PC-3 (cell line): ENCODE measurements around the gene OVAAL. TPM values are rescaled to one million over a fixed set of nuclear protein-coding genes. Genes with fewer than 3 reads are reported as not detected.

ENCODE experiments used
- ATAC-seq: fragments of 200-7000 bp; cut with Tn5 transposase; 2 replicates; pipeline ENCODE4 v1.9.1; 2020; ENCODE audit warnings: mild to moderate bottlenecking, moderate library complexity
- BruUV-seq: library from RNA; stranded (reverse); fragments of 400-500 nt; replicated peaks from 2 replicates; lab custom pipeline; 2021; lab: Mats Ljungman, UMichigan
- CTCF ChIA-PET: fragments of 300-600 bp; sonication (Branson Sonifier 250); formaldehyde crosslinking; loops from one replicate; lab custom pipeline; 2022; ENCODE audit warnings: antibody characterized with exemption; lab: Charles Lee
- POLR2A ChIA-PET: fragments of 300-600 bp; sonication (Branson Sonifier 250); formaldehyde crosslinking; loops from one replicate; lab custom pipeline; 2022; ENCODE audit warnings: antibody characterized with exemption; ENCODE audit not compliant: unreplicated experiment; lab: Charles Lee
- DNase-seq: peaks from one replicate; pipeline ENCODE4 v3.0.0-alpha.2; 2015
- H2AFZ ChIP-seq: fragments of 300-600 bp; sonication (generic); 2 replicates; pipeline ENCODE4 v1.6.0; 2016; ENCODE audit warnings: antibody characterized with exemption, low read length
- H3F3A ChIP-seq: fragments of 300-600 bp; sonication (generic); one replicate; pipeline ENCODE4 v1.6.0; 2017; ENCODE audit warnings: antibody characterized with exemption, low read length, control low read depth, mild to moderate bottlenecking; ENCODE audit not compliant: unreplicated experiment
- H3K27ac ChIP-seq: fragments of 300-600 bp; sonication (generic); 2 replicates; pipeline ENCODE4 v1.5.1; 2016; ENCODE audit warnings: mild to moderate bottlenecking, low read length
- H3K27me3 ChIP-seq: fragments of 300-600 bp; sonication (generic); 2 replicates; pipeline ENCODE4 v1.6.1; 2016; ENCODE audit warnings: low read length, mixed read lengths
- H3K36me3 ChIP-seq: fragments of 300-600 bp; sonication (generic); 2 replicates; pipeline ENCODE4 v1.6.1; 2016; ENCODE audit warnings: low read depth, mixed run types, low read length, mixed read lengths
- H3K4me1 ChIP-seq: fragments of 300-600 bp; sonication (generic); 2 replicates; pipeline ENCODE4 v1.5.1; 2016; ENCODE audit warnings: low read length; ENCODE audit not compliant: insufficient read depth
- H3K4me2 ChIP-seq: fragments of 300-600 bp; sonication (generic); 2 replicates; pipeline ENCODE4 v1.6.0; 2016; ENCODE audit warnings: low read length
- H3K4me3 ChIP-seq: fragments of 300-600 bp; sonication (generic); 2 replicates; pipeline ENCODE4 v1.5.1; 2016; ENCODE audit warnings: mild to moderate bottlenecking, low read length, mixed read lengths
- H3K79me2 ChIP-seq: fragments of 300-600 bp; sonication (generic); 2 replicates; pipeline ENCODE4 v1.6.1; 2017; ENCODE audit warnings: low read length, mixed read lengths
- H3K9ac ChIP-seq: fragments of 300-600 bp; sonication (generic); 2 replicates; pipeline ENCODE4 v1.6.0; 2016; ENCODE audit warnings: mild to moderate bottlenecking, low read length
- H3K9me2 ChIP-seq: fragments of 300-600 bp; sonication (generic); replicated peaks from 2 replicates; pipeline ENCODE4 v1.6.1; 2016; ENCODE audit warnings: mixed run types, low read length, mixed read lengths
- H3K9me3 ChIP-seq: fragments of 300-600 bp; sonication (generic); 2 replicates; pipeline ENCODE4 v1.6.1; 2016; ENCODE audit warnings: low read length, mixed read lengths
- H4K20me1 ChIP-seq: fragments of 300-600 bp; sonication (generic); 2 replicates; pipeline ENCODE4 v1.6.1; 2016; ENCODE audit warnings: low read length, mixed read lengths
- EZH2 ChIP-seq: fragments of 300-600 bp; sonication (generic); IDR thresholded peaks from one replicate; pipeline ENCODE4 v1.6.1; 2017; ENCODE audit warnings: antibody characterized with exemption, mild to moderate bottlenecking, low read length; ENCODE audit not compliant: unreplicated experiment
- EZH2phosphoT487 ChIP-seq: fragments of 300-600 bp; sonication (generic); IDR thresholded peaks from 2 replicates; pipeline ENCODE4 v1.6.1; 2018; ENCODE audit warnings: mild to moderate bottlenecking, antibody characterized with exemption, low read length, borderline replicate concordance
- intact Hi-C: fragments of 100-400 bp; cut with micrococcal nuclease; formaldehyde crosslinking; loops from 2 replicates; pipeline ENCODE4 v1.9.0; 2023
- total RNA-seq: library from RNA; depleted of rRNA; stranded (reverse); fragments of >200 nt; gene quantifications from 2 replicates; pipeline ENCODE4 v1.2.3, GENCODE V29; 2014
- TF ChIP-seq, protein P1 (sequence below): fragments of 300-600 bp; sonication (generic); conservative IDR thresholded peaks from 2 replicates; pipeline ENCODE4 v1.5.1; 2017; ENCODE audit warnings: antibody characterized with exemption, low read depth, mild to moderate bottlenecking, low read length

OVAAL gene
- total RNA-seq, 1 experiment from 2014 or later, result not detected

DNA sequence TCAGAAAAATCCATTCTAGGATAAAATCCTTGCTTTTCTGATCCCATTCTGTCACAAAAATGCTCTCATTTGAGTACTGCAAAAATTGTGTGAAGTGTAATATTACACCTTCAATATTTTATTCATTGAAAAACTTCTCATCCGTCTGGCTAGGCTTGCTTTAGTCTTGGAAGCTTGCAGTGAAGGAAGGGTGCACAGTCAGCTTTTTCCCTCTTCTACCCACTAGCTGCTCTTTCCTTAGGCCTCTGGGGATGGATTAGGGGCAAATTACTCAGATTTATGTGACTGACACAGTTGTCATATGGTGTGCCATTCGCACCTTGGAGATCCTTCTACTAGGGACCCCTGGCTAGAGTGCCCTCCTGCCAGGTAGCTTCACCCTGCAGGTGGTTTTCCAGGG, 32.1 kb downstream of the OVAAL start:
- Histone ChIP-seq H3K4me2 (no peak overlapping the region), H3F3A (no peaks in the 10 kb centered on the region), H2AFZ (no peak overlapping the region), H3K79me2 (no peaks in the 10 kb centered on the region), H3K36me3 (no peaks in the 10 kb centered on the region), H3K4me1 (no peaks in the 10 kb centered on the region), H4K20me1 (no peaks in the 10 kb centered on the region), H3K9me3 (no peaks in the 10 kb centered on the region; the same call in 1 of the 2 replicates), H3K9ac (no peak overlapping the region), H3K4me3 (no peak overlapping the region), H3K27ac (no peak overlapping the region), H3K9me2 (no peaks in the 10 kb centered on the region), H3K27me3 (no peaks in the 10 kb centered on the region)
- ChIA-PET POLR2A (no interaction called here), CTCF (no interaction called here)
- intact Hi-C loops, result no loop called here
- TF ChIP-seq EZH2 (no peak), EZH2phosphoT487 (no peak)
- TF ChIP-seq, protein P1, sequence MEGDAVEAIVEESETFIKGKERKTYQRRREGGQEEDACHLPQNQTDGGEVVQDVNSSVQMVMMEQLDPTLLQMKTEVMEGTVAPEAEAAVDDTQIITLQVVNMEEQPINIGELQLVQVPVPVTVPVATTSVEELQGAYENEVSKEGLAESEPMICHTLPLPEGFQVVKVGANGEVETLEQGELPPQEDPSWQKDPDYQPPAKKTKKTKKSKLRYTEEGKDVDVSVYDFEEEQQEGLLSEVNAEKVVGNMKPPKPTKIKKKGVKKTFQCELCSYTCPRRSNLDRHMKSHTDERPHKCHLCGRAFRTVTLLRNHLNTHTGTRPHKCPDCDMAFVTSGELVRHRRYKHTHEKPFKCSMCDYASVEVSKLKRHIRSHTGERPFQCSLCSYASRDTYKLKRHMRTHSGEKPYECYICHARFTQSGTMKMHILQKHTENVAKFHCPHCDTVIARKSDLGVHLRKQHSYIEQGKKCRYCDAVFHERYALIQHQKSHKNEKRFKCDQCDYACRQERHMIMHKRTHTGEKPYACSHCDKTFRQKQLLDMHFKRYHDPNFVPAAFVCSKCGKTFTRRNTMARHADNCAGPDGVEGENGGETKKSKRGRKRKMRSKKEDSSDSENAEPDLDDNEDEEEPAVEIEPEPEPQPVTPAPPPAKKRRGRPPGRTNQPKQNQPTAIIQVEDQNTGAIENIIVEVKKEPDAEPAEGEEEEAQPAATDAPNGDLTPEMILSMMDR, result no peak
- BruUV-seq, result no TSS peak
- DNase-seq, result no peak
- ATAC-seq, result no peak

DNA sequence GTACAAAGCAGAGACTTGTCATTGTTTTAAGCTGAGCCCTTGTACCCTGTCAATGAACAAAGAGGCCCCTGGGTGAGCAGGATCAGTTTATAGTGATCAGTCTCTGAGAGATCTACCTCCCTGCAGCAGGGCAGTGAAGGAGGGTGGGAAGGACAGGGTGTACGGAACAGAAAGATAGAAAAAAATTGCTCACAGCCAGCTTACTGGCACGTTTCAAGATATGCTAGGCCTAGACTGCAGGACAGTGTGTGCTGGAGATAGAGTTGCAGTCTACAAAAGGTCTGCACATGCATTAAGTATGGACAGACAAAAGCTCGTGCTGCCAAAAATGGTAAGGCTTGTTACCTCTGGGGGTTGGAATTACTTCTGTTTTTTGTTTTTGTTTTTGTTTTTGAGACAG, 34.6 kb downstream of the OVAAL start:
- Histone ChIP-seq H4K20me1 (no peaks in the 10 kb centered on the region), H3K9ac (no peak overlapping the region), H3K9me3 (no peaks in the 10 kb centered on the region), H2AFZ (no peak overlapping the region), H3K36me3 (no peaks in the 10 kb centered on the region), H3K4me1 (no peaks in the 10 kb centered on the region), H3K79me2 (no peaks in the 10 kb centered on the region), H3K4me3 (no peak overlapping the region), H3K27ac (no peak overlapping the region), H3F3A (no peaks in the 10 kb centered on the region), H3K27me3 (no peaks in the 10 kb centered on the region), H3K4me2 (no peak overlapping the region), H3K9me2 (no peaks in the 10 kb centered on the region)
- ATAC-seq, result no peak
- no peak for TF ChIP-seq EZH2phosphoT487
- intact Hi-C loops, result no loop called here
- no peak for DNase-seq
- no TSS peak for BruUV-seq
- ChIA-PET POLR2A (no interaction called here), CTCF (no interaction called here)

DNA sequence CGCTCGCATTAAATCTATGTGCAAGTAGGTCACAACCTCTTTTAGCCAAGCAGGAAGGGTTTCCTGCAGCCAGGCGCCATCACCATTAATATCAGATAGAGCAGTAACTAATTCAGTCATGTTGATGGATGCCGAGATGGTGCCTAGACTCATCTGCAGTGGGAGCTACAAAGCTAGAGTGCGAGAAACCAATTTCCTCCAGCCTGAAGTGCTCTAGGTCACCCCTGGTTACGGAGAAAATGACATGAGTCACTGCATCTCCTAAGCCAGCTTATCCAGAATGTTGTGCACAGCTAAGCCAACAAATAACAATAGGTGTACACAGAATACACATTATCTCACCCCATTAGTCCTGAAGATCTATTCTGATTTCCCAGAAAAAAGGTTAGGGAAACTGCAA, 36.0 kb downstream of the OVAAL start:
- no peak overlapping the region for H3K4me3 ChIP-seq
- no peak overlapping the region for H2AFZ ChIP-seq
- no peaks in the 10 kb centered on the region for H3K36me3 ChIP-seq
- no peaks in the 10 kb centered on the region for H3F3A ChIP-seq
- H3K9me3 ChIP-seq, result no peaks in the 10 kb centered on the region
- no peak for ATAC-seq
- BruUV-seq, result no TSS peak
- H3K9me2 ChIP-seq, result no peaks in the 10 kb centered on the region
- no peak overlapping the region for H3K9ac ChIP-seq
- H3K4me2 ChIP-seq, result no peak overlapping the region
- ChIA-PET CTCF (no interaction called here), POLR2A (no interaction called here)
- no peak for TF ChIP-seq EZH2
- no peak for TF ChIP-seq EZH2phosphoT487
- TF ChIP-seq, protein P1, result no peak
- no peak for DNase-seq
- no peaks in the 10 kb centered on the region for H3K27me3 ChIP-seq
- H3K27ac ChIP-seq, result no peak overlapping the region
- intact Hi-C loops, result no loop called here
- no peaks in the 10 kb centered on the region for H3K79me2 ChIP-seq
- H4K20me1 ChIP-seq, result no peaks in the 10 kb centered on the region
- no peaks in the 10 kb centered on the region for H3K4me1 ChIP-seq
